ENCODE data around the gene GYS2.
"Not testable (repeated sequence)": the region's sequence is repeated elsewhere in the genome, so short reads cannot be mapped to it uniquely, and the experiment has no call there.

The GYS2 gene

DNA sequence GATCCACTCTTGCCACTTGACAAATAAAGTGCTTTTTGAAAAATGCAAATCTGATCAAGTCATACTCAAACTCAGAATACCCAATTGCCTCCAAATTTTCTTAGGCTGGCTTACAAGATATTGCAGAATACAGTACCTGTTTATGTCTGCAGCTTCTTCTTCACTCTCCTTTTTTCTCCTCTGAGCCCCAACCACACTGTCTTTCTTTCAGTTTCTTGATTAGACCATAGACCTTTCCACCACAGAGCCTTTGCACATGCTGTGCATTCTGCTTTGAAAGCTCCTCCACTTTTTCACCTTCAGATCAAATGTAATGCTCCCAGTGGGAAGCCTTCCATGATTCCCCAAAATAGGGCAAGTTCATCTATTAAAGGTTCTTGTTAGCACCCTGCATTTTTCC is 13.9 kb upstream of the GYS2 start:
- H3K4me1 Mint-ChIP-seq (ENCODE audit: low read depth), result peaks cover 43% of the 10 kb centered on the region

DNA sequence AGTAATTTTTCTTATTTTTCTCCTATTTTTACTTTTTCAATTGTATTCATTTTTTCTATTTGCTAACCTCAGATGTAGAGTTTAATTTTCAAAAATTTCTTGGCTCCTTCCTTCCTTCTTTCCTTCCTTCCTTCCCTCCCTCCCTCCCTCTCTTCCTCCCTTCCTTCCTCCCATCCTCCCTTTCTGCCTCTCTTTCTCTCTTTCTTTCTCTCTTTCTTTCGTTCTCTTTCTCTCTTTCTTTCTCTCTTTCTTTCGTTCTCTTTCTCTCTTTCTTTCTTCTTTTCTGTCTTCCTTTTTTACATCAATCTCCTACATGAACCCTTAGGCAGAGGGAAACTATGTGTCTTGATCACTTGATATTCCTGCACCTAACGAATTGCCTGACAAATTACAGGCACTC is 12.4 kb upstream of the GYS2 start:
- DNase-seq (ENCODE audit: low spot score), result no peak
- peaks cover 50% of the 10 kb centered on the region for H3K4me1 Mint-ChIP-seq (ENCODE audit: low read depth)
- H3K27me3 Mint-ChIP-seq (ENCODE audit: low read depth), result no peaks in the 10 kb centered on the region
- H3K36me3 Mint-ChIP-seq (ENCODE audit: low read depth), result peaks cover 10% of the 10 kb centered on the region
- H3K9me3 Mint-ChIP-seq, result peaks cover 3% of the 10 kb centered on the region
- no peak overlapping the region for H3K4me3 Mint-ChIP-seq
- peak overlapping the region; percentile 34 for H3K27ac Mint-ChIP-seq

More for the DNA sequence above, 13.9 kb upstream of the GYS2 start:
- no peak overlapping the region for H3K4me3 Mint-ChIP-seq
- no peak overlapping the region for H3K27ac Mint-ChIP-seq
- no peaks in the 10 kb centered on the region for H3K9me3 Mint-ChIP-seq
- H3K27me3 Mint-ChIP-seq (ENCODE audit: low read depth), result no peaks in the 10 kb centered on the region
- no peak for DNase-seq (ENCODE audit: low spot score)
- peaks cover 10% of the 10 kb centered on the region for H3K36me3 Mint-ChIP-seq (ENCODE audit: low read depth)

DNA sequence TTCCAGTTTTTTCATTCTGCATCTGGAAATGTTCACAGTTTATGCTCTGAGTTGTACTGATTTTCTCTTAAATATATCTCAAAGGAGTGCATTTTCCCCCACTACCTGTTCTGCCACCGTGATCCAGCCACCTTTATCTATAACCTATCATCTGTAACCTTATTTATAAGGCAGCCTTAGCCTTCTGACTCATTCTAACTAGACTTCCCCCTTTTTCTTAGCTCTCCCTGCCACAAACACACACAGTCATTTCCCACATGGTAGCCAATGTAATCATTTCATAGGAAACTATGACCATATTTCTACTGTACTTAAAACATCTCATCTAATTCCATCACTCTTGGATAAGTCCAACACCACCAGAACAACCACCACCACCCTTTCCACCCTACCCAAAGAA is 10.8 kb upstream of the GYS2 start:
- Mint-ChIP-seq H3K27ac (peak overlapping the region; percentile 76), H3K36me3 (ENCODE audit: low read depth) (peaks cover 8% of the 10 kb centered on the region), H3K9me3 (peaks cover 3% of the 10 kb centered on the region), H3K4me1 (ENCODE audit: low read depth) (peaks cover 51% of the 10 kb centered on the region), H3K27me3 (ENCODE audit: low read depth) (no peaks in the 10 kb centered on the region), H3K4me3 (peak overlapping the region; percentile 67)
- DNase-seq (ENCODE audit: low spot score), result peak; percentile 23

GRCh38 chr12:21614506-21614905 is 9.9 kb upstream of the GYS2 start:
- Mint-ChIP-seq H3K4me3 (peak overlapping the region; percentile 67), H3K36me3 (ENCODE audit: low read depth) (peaks cover 8% of the 10 kb centered on the region), H3K9me3 (peaks cover 3% of the 10 kb centered on the region), H3K27ac (peak overlapping the region; percentile 76), H3K27me3 (ENCODE audit: low read depth) (no peaks in the 10 kb centered on the region), H3K4me1 (ENCODE audit: low read depth) (peaks cover 51% of the 10 kb centered on the region)
- DNase-seq (ENCODE audit: low spot score), result no peak

DNA sequence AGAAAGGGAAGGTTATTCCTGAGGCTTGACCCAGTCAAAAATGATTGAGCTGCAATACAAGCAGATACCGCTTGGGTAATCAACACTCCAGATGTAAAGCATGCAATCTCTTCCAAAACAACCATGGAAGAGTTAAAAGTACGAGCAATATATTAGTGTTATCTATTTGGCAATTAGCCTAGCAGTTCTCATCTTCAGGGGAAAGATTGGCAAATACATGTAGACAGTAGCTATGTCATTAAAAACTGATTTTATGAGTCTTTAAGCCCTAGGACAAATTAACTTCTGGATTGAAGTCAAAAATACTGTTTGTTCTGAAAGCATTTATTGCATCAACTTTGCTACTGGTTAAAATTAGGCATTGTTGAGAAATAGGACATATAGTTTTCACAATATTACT is 9.3 kb upstream of the GYS2 start:
- peaks cover 7% of the 10 kb centered on the region for H3K36me3 Mint-ChIP-seq (ENCODE audit: low read depth)
- H3K27me3 Mint-ChIP-seq (ENCODE audit: low read depth), result no peaks in the 10 kb centered on the region
- peak overlapping the region; percentile 4 for H3K27ac Mint-ChIP-seq
- H3K9me3 Mint-ChIP-seq, result peaks cover 3% of the 10 kb centered on the region
- peaks cover 47% of the 10 kb centered on the region for H3K4me1 Mint-ChIP-seq (ENCODE audit: low read depth)
- no peak for DNase-seq (ENCODE audit: low spot score)
- no peak overlapping the region for H3K4me3 Mint-ChIP-seq

- Mint-ChIP-seq H3K4me3 (no peak overlapping the region), H3K4me1 (ENCODE audit: low read depth) (peaks cover 5% of the 10 kb centered on the region), H3K27ac (no peak overlapping the region), H3K9me3 (peaks cover 3% of the 10 kb centered on the region), H3K36me3 (ENCODE audit: low read depth) (no peaks in the 10 kb centered on the region), H3K27me3 (ENCODE audit: low read depth) (peaks cover 4% of the 10 kb centered on the region)
- DNase-seq (ENCODE audit: low spot score), result no peak
Measured at GRCh38 chr12:21608196-21608595, 3.5 kb upstream of the GYS2 start.

- no peak overlapping the region for H3K4me3 Mint-ChIP-seq
- H3K4me1 Mint-ChIP-seq (ENCODE audit: low read depth), result peaks cover 2% of the 10 kb centered on the region
- H3K36me3 Mint-ChIP-seq (ENCODE audit: low read depth), result no peaks in the 10 kb centered on the region
- DNase-seq (ENCODE audit: low spot score), result no peak
- H3K27me3 Mint-ChIP-seq (ENCODE audit: low read depth), result peaks cover 9% of the 10 kb centered on the region
- no peaks in the 10 kb centered on the region for H3K9me3 Mint-ChIP-seq
- no peak overlapping the region for H3K27ac Mint-ChIP-seq
Measured at GRCh38 chr12:21607701-21608100, 3.1 kb upstream of the GYS2 start.

DNA sequence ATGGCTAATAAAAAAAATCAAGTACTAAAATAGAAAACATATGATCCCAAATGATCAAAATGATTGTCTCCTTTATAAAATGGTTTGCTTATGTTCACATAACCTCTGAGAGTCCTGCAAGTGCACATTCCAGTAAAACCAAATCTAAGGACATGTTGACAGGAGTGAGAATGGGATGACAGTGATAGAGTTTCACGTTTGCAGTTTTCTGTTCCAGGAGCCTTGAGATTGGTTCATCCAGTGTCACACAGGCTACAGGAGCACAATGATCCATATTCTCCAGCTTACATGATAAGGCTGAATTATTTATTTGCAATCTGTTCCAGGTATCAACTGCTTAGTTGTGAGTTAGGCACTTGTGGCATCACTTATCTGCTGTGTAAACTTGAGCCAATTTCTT is 1.5 kb upstream of the GYS2 start:
- H3K27me3 Mint-ChIP-seq (ENCODE audit: low read depth), result peaks cover 15% of the 10 kb centered on the region
- no peak for DNase-seq (ENCODE audit: low spot score)

GRCh38 chr12:21602774-21603173 is 1.9 kb downstream of the GYS2 start:
- H3K27ac Mint-ChIP-seq, result no peak overlapping the region
- no peak for DNase-seq (ENCODE audit: low spot score)
- no peaks in the 10 kb centered on the region for H3K4me1 Mint-ChIP-seq (ENCODE audit: low read depth)
- H3K27me3 Mint-ChIP-seq (ENCODE audit: low read depth), result peaks cover 16% of the 10 kb centered on the region
- no peaks in the 10 kb centered on the region for H3K36me3 Mint-ChIP-seq (ENCODE audit: low read depth)
- no peaks in the 10 kb centered on the region for H3K9me3 Mint-ChIP-seq
- no peak overlapping the region for H3K4me3 Mint-ChIP-seq

More for the DNA sequence above, 1.5 kb upstream of the GYS2 start:
- Mint-ChIP-seq H3K27ac (no peak overlapping the region), H3K9me3 (no peaks in the 10 kb centered on the region), H3K36me3 (ENCODE audit: low read depth) (no peaks in the 10 kb centered on the region), H3K4me3 (no peak overlapping the region), H3K4me1 (ENCODE audit: low read depth) (peaks cover 2% of the 10 kb centered on the region)

GRCh38 chr12:21600196-21600595 is 4.5 kb downstream of the GYS2 start:
- Mint-ChIP-seq H3K4me3 (no peak overlapping the region), H3K27me3 (ENCODE audit: low read depth) (peaks cover 14% of the 10 kb centered on the region), H3K4me1 (ENCODE audit: low read depth) (peaks cover 3% of the 10 kb centered on the region), H3K27ac (no peak overlapping the region), H3K36me3 (ENCODE audit: low read depth) (no peaks in the 10 kb centered on the region), H3K9me3 (no peaks in the 10 kb centered on the region)
- DNase-seq (ENCODE audit: low spot score), result no peak

- H3K9me3 Mint-ChIP-seq, result no peaks in the 10 kb centered on the region
- H3K36me3 Mint-ChIP-seq (ENCODE audit: low read depth), result no peaks in the 10 kb centered on the region
- no peak overlapping the region for H3K27ac Mint-ChIP-seq
- H3K27me3 Mint-ChIP-seq (ENCODE audit: low read depth), result peaks cover 14% of the 10 kb centered on the region
- DNase-seq (ENCODE audit: low spot score), result no peak
- peaks cover 3% of the 10 kb centered on the region for H3K4me1 Mint-ChIP-seq (ENCODE audit: low read depth)
- no peak overlapping the region for H3K4me3 Mint-ChIP-seq
Measured at GRCh38 chr12:21599143-21599999, 5.3 kb downstream of the GYS2 start.

DNA sequence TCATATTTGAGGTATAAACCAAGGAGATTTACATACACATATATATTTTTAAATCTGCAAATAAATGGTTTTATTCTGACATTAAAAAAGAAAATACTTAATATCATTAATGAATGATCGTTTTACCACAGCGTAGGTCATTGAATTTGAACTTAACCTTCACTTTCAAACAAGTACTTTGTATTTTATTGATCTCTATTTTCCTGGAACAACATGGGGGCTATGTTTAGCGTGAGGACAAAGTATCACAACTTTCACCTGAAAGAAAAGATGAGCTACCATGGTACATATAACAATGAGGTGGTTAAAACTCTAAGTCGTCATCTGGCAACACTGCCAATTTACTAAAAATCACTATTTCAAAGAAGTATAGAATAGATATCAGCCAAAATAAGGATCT is 6.0 kb downstream of the GYS2 start:
- Mint-ChIP-seq H3K36me3 (ENCODE audit: low read depth) (no peaks in the 10 kb centered on the region), H3K9me3 (peaks cover 4% of the 10 kb centered on the region), H3K27me3 (ENCODE audit: low read depth) (peaks cover 12% of the 10 kb centered on the region), H3K27ac (no peak overlapping the region), H3K4me1 (ENCODE audit: low read depth) (peaks cover 3% of the 10 kb centered on the region), H3K4me3 (no peak overlapping the region)
- no peak for DNase-seq (ENCODE audit: low spot score)

- H3K4me3 Mint-ChIP-seq; DNase-seq (ENCODE audit: low spot score); H3K36me3 Mint-ChIP-seq (ENCODE audit: low read depth); H3K27ac Mint-ChIP-seq; H3K27me3 Mint-ChIP-seq (ENCODE audit: low read depth); H3K4me1 Mint-ChIP-seq (ENCODE audit: low read depth): not testable (repeated sequence)
- H3K9me3 Mint-ChIP-seq, result peaks cover 30% of the 10 kb centered on the region
Measured at GRCh38 chr12:21595356-21595755, 9.3 kb downstream of the GYS2 start.

DNA sequence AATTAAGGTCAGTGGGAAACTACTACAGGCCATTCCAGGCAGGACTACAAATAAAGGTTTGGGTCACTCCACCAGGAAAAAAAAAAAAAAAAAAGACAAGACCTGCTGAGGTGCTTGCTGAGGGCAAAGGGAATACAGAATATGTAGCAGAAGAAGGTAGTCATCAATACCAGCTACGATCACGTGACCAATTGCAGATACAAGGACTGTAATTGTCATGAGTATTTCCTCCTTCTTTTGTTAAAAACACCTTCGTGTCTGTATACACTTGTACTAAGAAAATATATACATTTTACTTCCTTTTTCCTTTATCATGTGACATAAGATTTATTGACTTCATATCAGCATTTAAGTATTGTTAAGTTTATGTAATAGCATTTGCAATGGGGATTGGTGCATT is 19.2 kb downstream of the GYS2 start:
- Mint-ChIP-seq H3K9me3 (peaks cover 12% of the 10 kb centered on the region), H3K4me3 (no peak overlapping the region), H3K27ac (no peak overlapping the region), H3K36me3 (ENCODE audit: low read depth) (no peaks in the 10 kb centered on the region), H3K27me3 (ENCODE audit: low read depth) (no peaks in the 10 kb centered on the region), H3K4me1 (ENCODE audit: low read depth) (no peaks in the 10 kb centered on the region)
- DNase-seq (ENCODE audit: low spot score), result no peak
